HG03175 (cell line): Measurements from ENCODE around the gene PRDX2.

Source experiments
- ATAC-seq: cut with Tn5 transposase; IDR thresholded peaks from one replicate; pipeline ENCODE4 v1.9.1; 2021; ENCODE audit warnings: mild to moderate bottlenecking, moderate library complexity; ENCODE audit not compliant: unreplicated experiment

Gene PRDX2

GRCh38 chr19:12756150-12756883 lies 45.3 kb downstream of the PRDX2 start:
- ATAC-seq: no peak

DNA sequence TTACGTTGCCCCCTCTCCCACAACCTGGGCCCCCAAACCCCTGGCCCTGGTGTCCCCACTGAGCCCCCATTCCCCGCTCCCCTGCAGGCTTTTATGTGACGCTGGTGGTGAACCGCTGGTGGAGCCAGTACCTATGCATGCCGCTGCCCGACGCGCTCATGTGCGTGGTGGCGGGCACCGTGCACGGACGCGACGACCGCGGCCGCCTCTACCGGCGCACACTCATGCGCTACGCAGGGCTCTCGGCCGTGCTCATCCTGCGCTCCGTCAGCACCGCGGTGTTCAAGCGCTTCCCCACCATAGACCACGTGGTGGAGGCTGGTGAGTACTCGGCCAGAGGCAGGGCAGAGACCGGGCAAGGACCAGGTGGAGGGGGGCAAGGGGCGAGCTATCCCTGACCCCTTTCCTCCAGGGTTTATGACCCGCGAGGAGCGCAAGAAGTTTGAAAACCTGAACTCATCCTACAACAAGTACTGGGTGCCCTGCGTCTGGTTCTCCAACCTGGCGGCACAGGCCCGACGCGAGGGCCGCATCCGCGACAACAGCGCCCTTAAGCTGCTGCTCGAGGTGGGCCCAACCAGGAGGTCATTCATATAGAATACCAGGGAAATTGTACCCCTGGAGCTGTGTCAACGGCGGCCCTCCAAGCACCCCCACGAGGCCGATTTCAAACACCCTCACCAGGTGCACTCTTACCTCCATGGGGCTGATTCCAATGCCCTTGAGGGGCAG lies 47.0 kb downstream of the PRDX2 start:
- no peak for ATAC-seq

GRCh38 chr19:12752056-12752781 lies 49.4 kb downstream of the PRDX2 start:
- ATAC-seq: no peak

DNA sequence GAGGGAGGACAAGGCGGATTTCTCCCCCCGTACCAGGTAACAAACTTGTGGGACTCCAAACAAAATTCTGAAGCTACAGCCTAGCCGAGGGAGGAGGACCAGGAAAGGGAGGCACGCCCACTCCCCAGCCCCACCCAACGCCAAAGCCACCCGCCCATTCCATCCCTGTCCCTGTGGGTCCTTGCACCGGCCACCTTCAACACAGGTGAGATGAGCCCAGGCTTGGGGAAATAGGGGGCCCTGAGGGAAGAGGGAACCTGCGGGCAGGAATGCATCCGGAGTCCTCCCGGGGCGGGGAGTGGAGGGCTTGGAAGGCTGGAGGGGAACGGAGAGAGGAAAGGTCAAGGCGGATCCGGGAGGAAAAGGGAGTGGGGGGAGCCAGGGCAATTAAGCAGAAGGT lies 50.0 kb downstream of the PRDX2 start, which contains the start of gene BEST2:
BEST2 (plus strand) TSS at position 157 of the 400 bp plus-strand sequence. CDS start 802 bp downstream, outside the sequence.
- ATAC-seq: no peak

DNA sequence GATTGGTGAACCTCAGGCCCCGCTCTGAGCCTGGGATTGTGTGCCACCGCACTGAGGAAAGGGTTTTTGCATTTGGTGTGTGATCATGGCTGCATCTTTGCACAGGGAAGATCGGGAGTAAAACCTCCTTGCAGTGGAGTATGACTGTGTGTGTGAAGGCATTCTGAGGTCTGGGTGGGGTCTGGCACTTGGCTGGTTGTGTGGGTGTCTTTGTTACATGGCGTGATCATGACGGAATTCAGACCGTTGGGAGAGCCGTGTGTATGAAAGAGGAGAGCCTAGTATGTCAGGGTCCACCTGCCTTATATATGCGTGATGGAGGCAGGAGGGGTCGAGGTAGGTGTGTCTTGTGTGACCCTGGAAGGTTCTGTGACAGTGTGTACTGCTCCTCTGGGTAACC lies 50.7 kb downstream of the PRDX2 start:
- ATAC-seq: no peak

GRCh38 chr19:12749938-12750521 lies 51.6 kb downstream of the PRDX2 start:
- no peak for ATAC-seq

- no peak for ATAC-seq
Observed at GRCh38 chr19:12748489-12748888, 53.1 kb downstream of the PRDX2 start.
